CD4-positive, alpha-beta T cell treated with Interleukin-4 for 4 hours (primary cell): ENCODE results near the gene NUP210L.
A peak's percentile ranks its signal among the peaks of the same experiment; 100 is the strongest.
"Not testable (repeated sequence)": the region's sequence is repeated elsewhere in the genome, so short reads cannot be mapped to it uniquely, and the experiment has no call there.

Source experiments
- DNase-seq: peaks from one replicate; pipeline ENCODE4 v3.0.0-alpha.2; 2020

NUP210L gene

DNA sequence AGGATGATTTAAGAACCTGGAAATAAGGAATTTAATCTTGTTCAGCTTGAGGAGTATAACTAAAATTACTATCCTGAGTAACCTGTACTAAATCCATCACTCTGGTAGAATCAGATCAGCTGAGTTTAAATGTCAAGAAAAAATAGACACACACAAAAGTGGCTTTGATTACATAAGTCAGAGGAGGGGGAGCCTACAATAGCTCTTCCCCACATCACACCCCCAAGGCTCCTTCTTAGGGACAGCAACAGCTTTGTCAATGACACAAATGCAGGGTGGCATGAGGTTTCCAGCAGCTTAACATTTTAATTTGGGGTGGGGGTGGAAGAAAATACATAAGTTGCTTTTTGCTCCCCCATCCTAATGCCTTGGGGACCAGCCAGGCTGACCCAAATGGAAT lies 12.6 kb upstream of the NUP210L start:
- no peak for DNase-seq

DNA sequence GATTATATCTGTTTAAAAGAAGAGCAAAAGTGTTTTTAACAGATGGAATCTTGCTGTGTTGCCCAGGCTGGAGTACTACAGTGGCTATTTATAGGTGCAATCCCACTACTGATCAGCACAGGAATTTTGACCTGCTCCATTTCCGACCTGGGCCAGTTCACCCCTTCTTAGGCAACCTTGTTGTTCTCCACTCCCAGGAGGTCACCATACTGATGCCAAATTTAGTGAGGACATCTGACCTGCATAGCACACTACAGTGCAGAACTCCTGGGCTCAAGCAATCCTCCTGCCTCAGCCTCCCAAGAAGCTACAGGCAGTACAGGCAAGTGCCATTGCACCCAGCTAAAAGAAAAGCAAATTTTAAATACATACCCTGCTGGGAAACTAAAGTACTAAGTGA lies 11.3 kb upstream of the NUP210L start:
- no peak for DNase-seq

DNA sequence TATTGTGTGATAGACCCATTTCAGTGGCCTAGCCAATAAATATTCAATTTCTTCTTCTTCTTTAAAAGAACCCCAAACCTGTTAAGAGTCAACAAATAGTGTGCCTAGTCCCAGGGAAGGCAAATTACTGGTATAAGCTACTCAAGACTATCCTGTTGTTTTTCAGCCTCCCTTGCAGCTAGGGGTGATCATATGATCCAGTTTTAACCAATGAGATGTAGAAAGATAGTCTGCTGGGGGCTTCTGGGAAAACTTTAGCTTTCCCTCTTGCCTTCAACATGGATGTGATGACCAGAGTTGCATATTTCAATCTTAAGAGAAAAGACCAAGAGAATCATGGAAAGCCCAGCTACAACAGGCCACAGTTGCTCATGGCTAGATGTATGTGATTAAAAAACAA lies 4.7 kb upstream of the NUP210L start:
- no peak for DNase-seq

DNA sequence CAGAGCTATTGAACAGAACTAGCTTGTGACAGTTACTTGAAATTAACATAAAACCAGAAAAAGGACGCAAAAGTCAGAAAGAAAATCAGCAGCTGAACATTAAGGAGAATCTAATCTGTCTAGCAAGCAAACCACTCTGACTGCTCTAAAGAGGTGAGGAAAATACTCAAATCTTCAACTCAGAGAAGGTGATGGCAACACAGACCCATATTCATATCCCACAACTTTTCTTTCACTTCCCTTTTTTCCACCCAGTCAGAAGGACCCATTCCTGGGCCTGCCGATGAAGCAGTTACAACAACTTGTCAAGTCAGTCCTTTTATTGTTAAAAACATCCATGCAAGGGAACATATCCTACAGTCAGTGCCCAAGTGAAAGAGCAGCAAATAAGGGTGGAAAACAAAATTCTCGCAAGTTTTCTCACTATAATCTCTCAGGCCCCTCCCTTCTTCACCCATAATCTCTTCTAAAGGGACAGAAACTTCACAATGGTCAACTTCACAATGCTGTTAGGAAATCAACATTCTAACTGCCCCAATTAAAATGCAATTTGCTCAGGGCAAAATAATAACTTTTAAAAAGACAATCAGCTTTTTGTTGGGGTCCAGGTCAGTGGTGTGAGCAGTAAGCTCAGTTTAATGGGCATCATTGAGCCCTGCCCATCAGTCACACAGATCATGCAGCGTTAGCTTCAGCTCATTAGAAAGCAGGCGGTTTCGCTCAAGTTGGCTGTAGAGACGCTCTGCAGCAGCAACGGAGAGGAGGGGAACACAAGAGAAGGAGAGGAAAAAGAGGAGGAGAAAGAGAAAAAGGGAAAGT lies 3.6 kb upstream of the NUP210L start:
- peak; percentile 8 for DNase-seq

DNA sequence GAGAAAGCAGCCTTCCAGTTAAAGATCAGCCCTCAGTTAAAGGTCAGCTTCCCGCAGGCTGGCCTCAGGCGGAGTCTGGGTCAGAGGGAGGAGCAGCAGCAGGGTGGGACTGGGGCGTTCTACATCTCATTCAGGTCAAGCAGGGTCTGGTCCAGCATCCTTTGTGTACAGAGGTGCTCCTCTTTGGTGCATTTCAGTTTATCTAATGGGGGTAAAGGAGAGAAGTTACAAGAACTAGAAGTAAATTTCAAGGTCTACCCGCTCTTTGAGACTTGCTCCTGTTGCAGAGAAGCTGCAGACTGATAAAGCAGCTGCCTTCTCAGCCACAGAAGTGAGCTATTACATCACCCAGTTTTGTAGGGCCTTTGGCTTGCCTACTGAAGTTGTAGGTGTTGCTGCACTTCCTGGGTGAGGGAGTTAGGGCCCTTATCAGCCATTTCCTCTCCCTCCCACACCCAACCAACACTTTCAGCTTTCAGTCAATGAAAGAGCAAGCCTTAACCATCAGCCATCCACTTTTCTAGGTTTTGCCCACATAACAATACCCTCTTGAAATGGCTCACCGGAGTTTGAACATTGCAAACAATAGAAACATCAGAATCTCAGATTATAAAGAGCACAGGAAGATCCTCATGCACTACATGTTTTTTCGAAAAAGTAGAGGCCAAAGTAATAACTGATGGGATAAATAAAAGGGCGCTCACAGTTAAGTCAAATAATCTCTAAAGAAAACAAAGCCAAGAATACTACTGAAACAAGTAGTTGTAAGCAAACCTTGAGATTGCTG lies 2.8 kb upstream of the NUP210L start:
- peak; percentile 88 for DNase-seq

DNA sequence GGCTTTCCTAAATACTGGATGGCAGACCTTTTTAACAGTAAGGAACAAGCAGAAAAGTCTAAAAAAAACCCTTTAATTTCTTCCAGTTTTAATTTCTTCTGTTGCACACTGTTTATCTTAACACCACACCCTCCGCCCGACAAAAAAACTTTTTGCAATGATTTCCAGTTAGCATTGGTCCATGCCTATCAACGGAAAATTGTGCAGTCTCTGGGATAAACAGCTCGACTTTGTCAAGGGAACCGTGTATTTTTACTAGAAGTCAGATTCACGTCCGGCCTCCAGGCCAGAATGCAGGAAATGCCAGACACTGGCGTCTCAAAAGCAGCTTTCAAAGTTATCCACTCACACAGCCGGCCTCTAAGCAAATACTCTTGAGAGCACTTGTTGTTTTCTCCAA lies 378 bp upstream of the NUP210L start:
- no peak for DNase-seq

DNA sequence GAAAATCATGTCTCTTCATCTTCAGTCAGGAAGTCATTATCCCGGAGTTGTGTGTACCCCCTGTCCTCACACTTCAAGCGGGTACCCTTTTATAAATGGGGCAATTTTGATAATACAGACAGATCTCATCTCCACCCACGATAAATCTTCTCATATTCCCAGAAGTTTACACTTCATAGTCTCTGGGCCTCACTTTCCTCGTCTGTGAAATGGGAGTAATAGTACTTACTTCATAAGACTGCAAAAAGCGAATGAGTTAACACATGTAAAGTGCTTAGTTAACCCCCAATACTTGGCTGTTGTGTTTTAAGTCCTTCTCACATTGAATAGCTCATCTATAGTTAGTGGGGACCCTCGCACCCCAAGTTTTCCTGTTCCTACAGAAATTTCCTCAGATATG lies 820 bp downstream of the NUP210L start:
- DNase-seq, result no peak

DNA sequence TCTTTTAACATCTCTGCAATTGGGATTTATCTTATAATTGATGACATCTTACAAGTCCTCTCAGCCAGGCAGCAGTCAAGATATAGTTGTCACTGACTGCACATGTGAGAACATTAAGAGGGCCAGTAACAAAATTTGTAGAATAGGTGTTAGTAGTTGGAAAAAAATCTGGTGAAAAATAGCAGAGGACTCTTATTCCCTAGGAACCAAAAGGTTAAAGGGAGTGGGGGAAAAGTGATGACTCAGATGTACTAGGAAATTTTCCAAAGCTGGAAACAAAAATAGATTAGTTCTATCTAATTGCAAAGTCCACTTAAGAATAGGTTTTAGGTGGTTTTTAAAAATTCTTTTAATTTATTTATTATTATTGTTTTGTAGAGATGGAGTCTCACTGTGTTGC lies 3.6 kb downstream of the NUP210L start:
- no peak for DNase-seq

DNA sequence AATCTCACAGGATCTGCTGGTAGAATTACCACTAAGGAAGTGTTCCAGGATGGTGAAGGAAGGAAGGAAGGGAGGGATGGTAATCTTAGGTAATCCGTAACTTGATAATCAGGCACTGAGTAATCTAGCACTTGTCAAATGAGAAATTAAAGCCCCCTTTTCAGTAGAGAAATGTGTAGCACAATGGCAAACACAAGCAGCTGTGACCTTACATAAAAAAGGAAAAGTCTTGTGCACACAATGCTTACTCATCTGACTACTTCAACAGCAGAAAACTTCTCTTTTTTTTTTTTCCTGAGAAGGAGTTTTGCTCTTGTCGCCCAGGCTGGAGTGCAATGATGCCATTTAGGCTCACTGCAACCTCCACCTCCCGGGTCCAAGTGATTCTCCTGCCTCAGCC lies 6.1 kb downstream of the NUP210L start:
- no peak for DNase-seq

DNA sequence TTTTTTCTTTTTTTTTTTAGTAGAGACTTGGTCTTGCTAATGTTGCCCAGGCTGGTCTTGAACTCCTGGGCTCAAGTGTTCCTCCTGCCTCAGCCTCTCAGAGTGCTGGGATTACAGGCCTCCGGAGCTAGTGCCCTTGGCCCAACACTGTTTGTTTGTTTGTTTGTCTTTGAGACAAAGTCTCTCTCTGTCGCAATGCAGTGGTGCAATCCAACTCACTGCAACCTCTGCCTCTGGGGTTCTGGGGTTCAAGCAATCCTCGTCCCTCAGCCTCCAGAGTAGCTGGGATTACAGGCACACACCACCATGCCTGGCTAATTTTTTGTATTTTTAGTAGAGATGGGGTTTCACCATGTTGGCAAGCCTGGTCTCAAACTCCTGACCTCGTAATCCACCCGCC lies 7.4 kb downstream of the NUP210L start:
- DNase-seq, result not testable (repeated sequence)

DNA sequence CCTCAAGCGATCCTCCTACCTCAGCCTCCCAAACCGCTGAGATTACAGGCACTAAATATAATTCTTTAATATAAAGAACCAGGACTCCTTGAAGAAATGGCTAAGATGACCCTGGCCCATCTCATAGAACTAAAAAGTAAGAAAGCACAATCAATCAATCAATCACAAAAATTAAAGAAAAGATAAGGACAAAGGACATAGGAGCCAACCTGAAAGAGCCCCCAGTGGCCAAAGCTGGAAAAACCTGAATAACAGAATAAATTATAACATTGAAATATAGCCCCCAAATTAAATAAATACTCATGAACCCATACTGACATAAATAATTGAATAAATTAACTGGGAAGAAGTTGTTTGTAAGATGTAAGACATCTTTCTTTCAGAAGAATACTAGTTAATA lies 8.9 kb downstream of the NUP210L start:
- no peak for DNase-seq

DNA sequence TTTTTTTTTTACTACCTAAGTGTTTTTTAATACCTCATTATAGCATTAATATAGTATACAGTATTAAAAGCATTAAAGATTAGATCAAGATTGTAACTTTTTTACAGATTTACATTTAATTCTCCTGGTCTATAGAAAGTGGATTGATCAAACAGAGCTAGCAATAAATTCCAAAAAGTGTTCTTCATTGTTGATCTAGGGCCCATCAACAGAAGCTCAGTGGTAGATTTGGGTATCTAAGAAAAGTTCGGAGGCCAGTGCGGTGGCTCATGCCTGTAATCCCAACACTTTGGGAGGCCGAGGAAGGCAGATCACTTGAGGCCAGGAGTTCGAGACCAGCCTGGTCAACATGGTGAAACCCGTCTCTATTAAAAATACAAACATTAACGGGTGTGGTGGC lies 12.5 kb downstream of the NUP210L start:
- no peak for DNase-seq

DNA sequence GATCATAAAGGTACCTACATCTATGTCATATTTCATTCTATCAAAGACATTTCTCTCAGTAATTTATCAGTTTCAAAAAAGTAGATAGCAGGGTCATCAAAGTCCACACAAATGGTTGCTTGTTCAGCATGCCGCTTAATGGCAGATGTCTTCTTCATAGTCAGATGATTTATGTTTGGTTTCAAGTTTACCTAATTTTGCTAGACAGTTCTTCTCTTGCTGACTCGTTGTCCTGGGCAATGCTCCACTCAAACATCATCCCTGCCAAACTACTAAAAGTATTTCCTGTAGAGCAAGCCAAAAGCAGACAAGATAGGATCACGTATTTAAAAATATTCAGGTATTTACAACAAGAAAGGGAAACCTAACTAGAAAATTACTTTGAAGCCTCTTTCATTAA lies 13.6 kb downstream of the NUP210L start:
- DNase-seq, result no peak

DNA sequence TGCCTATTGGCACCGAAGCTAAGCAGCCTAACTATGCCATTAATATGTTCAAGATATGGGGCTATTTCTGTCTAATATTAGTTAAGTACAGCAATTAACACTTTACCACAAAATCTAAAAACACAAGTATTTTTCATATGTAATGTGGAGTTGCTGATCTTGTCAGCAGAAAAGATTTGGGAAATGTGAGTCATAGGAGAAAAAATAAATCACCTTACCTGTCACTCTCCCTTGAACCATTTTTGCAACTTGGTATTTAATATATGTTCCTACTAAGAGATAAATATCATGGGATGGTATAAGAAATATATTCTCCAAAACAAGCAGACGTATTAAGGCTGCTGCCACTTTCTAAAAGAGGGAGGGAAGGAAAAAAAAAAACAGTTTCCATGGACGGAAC lies 17.0 kb downstream of the NUP210L start:
- no peak for DNase-seq

DNA sequence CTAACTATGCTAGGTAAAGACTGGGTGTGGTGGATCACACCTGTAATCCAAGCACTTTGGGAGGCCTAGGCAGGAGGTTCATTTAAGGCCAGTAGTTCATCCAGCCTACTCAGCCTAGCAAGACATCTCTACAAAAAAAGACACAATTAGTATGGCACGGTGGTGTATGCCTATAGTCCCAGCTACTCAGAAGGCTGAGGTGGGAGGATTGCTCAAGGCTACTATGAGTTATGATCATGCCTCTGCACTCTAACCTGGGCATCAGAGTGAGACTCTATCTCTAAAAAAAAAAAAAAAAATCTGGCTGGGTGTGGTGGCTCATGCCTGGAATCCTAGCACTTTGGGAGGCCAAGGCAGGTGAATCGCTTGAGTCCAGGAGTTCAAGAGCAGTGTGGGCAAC lies 21.6 kb downstream of the NUP210L start:
- no peak for DNase-seq

DNA sequence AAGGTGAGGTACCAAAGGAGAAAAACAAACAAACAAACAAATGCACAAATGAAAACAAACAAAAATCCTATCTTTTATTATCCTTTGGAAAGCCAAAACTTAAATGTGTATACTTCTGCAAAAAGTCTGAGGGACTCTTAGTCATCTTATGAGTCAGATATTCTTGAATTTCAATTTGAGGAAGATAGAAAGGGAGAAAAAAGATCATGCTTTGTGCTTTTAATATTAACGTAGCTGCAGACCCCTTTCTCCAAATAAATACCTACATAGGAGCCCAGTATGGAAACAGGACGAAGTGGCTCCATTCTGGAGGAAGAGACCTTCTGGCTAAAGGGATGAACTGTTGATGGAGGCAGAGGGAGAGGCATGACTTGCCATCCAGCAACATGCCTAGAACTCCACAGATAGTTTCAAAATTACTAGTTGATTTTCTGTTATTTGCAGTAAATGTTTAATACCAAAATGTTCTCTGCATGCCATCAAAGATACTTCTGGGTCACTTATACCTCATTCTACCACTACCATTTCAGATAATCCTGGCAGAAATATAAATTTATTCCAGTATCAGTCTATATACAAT lies 25.4 kb downstream of the NUP210L start:
- no peak for DNase-seq

DNA sequence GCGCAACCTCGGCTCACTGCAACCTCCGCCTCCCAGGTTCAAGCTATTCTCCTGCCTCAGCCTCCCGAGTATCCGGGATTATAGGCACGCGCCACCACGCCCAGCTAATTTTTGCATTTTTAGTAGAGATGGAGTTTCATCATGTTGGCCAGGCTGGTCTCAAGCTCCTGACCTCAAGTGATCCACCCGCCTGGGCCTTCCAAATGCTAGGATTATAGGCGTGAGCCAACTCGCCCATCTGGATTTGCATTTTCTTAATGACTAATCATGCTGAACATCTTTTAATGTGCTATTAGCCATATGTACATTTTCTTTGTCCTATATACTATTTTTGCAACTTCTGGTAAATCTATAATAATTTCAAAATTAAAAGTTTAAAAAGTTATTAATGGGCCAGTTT lies 31.7 kb downstream of the NUP210L start:
- DNase-seq, result not testable (repeated sequence)

DNA sequence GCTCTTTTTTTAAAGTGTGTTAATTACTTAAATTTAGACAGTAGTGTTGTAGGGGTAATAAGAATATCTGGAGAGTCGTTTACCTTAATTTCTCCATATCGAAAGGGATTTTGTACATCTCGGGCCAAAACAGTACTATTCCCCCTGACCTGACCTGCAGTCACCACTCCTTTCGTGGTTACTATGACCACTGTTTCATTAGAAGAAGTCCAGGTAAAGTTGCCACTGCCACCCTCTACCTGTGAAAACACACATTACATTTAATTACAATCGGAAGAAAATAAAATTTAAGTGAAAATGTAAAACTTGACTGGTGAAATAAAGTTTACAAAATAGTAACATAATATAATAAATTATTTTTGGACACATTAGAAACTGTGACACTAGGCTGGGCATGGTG lies 37.2 kb downstream of the NUP210L start:
- DNase-seq, result no peak

DNA sequence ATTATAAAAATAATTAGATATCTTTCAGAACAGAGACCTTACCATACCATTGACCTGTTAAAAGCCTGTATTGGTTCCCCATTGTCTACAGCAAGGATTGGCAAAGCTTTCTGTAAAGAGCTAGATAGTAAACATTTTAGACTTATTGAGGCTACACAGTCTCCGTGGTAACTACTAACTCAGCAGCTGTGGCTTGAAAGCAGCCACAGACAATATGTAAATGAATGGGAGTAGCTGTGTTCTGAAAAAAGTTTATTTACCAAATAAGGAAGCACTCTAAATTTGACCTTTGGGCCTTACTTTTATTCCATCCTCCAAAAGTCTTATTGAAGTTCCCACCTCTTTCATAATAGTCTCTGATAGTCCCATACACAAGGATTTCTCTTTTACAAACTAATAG lies 39.7 kb downstream of the NUP210L start:
- DNase-seq, result peak; percentile 17

DNA sequence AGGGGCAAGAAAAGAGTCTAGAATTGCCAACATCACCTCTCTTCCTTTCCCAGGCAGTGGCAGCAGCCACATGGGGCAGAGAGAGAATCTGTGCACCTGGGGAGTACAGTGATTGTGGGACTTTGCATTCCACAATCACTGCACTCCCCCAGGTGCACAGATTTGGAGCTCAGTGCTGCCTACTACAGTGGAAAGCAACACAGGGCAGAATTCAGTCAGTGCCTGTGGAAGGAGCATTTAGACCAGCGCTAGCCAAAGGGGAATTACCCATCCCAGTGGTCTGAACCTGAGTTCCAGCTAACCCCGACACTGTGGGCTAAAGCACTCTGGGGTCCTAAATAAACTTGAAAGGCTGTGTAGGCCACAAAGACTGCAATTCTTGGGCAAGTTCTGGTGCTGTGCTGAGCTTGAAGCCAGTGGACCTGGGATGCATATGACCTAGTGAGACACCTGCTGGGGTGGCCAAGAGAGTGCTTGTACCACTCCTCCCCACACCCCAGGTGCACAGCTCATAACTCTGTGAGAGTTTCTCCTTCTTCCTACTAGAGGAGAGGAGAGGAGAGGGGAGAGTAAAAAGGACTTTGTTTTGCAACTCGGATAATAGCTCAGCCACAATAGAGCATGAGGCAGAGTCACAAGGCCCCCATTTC lies 50.3 kb downstream of the NUP210L start:
- DNase-seq, result no peak

DNA sequence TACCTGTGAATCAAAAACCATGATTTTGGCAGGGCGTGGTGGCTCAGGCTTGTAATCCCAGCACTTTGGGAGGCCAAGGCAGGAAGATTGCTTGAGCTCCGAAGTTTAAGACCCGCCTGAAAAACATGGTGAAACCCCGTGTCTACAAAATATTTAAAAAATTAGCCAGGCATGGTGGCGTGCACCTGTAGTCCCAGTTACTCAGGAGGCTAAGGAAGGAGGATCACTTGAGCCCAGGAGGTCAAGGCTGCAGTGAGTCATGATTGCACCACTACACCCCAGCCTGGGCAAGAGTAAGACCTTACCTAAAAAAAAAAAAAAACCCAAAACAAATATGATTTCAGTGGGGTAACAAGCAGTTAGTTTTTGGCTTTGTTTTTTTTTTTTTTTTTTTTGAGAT lies 54.7 kb downstream of the NUP210L start:
- not testable (repeated sequence) for DNase-seq

DNA sequence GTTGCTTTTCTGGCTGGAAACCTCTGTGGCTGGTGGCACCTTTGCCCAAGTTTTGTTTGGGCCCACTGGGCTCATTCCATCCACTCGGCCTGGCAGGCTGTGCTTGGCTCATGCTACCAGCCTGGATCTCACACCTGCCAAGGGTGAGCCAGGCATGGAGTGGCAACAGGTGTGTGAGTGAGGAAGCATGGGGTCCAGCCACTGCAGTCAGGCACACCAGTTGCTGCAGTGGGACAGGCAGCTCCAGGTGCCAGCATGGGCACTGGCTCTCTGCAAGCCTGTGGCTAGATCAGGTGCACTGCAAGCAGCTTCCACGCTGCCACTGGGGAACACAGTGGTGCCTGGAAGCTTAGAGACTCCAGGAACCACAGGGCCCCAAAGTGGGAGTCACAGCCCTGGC lies 57.0 kb downstream of the NUP210L start:
- no peak for DNase-seq

DNA sequence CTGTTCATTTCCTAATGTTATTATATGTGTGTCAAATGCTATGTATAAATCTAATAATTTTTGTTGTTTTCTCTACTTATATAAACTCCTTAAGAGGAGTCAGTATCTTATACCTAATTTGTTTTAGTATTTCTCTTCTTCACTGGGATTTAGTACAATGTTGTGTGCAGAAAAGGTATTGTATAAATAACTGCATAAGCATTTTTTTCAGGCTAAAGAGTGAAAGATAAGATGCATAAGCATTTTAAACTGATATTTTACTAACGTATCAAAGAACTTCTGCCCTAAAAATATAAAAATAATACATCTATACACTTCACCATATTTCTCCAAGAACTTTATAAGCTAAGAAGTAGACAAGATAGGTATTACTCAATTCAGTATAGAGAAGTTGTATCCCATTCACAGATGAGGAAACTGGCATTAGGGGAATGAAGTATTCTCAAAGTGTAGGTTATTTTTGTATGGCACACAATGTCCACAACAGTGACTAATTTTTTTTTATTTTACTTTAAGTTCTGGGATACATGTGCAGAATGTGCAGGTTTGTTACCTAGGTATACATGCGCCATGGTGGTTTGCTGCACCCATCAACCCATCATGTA lies 59.3 kb downstream of the NUP210L start:
- no peak for DNase-seq
